Activated B cell treated with CpG ODN at 0.5 μM for 24 hours (primary cell): Measurements from ENCODE around the gene HOXB13. TPM values are rescaled to one million over a fixed set of nuclear protein-coding genes. Genes with fewer than 3 reads are reported as not detected.

Experiments used
- ATAC-seq: fragments of 200-7000 bp; cut with Tn5 transposase; one replicate; pipeline ENCODE4 v1.10.0; 2021; ENCODE audit warnings: low read depth, mild to moderate bottlenecking, moderate library complexity
- CTCF ChIA-PET: fragments of 350-600 bp; sonication (Branson Sonifier 250); formaldehyde crosslinking; loops from one replicate; lab custom pipeline; 2021; ENCODE audit warnings: antibody characterized with exemption; lab: Charles Lee
- POLR2A ChIA-PET: fragments of 350-600 bp; sonication (Branson Sonifier 250); formaldehyde crosslinking; loops from one replicate; lab custom pipeline; 2021; ENCODE audit warnings: antibody characterized with exemption; lab: Charles Lee
- DNase-seq: peaks from one replicate; pipeline ENCODE4 v3.0.0; 2022
- H3K27ac Mint-ChIP-seq: one replicate; pipeline ENCODE4 v1.8.0; 2020; ENCODE audit warnings: mixed read lengths
- H3K27me3 Mint-ChIP-seq: one replicate; pipeline ENCODE4 v1.8.0; 2021; ENCODE audit warnings: mixed read lengths
- H3K36me3 Mint-ChIP-seq: one replicate; pipeline ENCODE4 v1.8.0; 2021; ENCODE audit warnings: low read depth, mixed read lengths
- H3K4me1 Mint-ChIP-seq: one replicate; pipeline ENCODE4 v1.8.0; 2021; ENCODE audit warnings: mixed read lengths
- H3K4me3 Mint-ChIP-seq: one replicate; pipeline ENCODE4 v1.8.0; 2020; ENCODE audit warnings: mild to moderate bottlenecking, mixed read lengths
- H3K9me3 Mint-ChIP-seq: one replicate; pipeline ENCODE4 v1.8.0; 2020; ENCODE audit warnings: mixed read lengths
- CTCF ChIP-seq: fragments of 200-600 bp; IDR thresholded peaks from one replicate; pipeline ENCODE4 v1.8.0; 2022; ENCODE audit warnings: antibody characterized with exemption, mild to moderate bottlenecking
- intact Hi-C: fragments of 100-400 bp; cut with micrococcal nuclease; formaldehyde crosslinking; loops from one replicate; pipeline ENCODE4 v1.15.1; 2024
- total RNA-seq: library from RNA; stranded (reverse); gene quantifications from 2 replicates; pipeline ENCODE4 v1.2.3, GENCODE V29; 2022

HOXB13 gene
- total RNA-seq, 1 donor from 2014 or later = not detected

GRCh38 chr17:48725288-48726064, 3.1 kb downstream of the HOXB13 start:
- Mint-ChIP-seq H3K9me3 (peaks cover 2% of the 10 kb centered on the region), H3K4me1 (peaks cover 37% of the 10 kb centered on the region), H3K27ac (no peak overlapping the region), H3K27me3 (peaks cover 81% of the 10 kb centered on the region), H3K36me3 (peaks cover 1% of the 10 kb centered on the region), H3K4me3 (peak overlapping the region; percentile 28)
- intact Hi-C loops = loop anchor here (2.0 kb wide), 2 partner anchors 21 to 65 kb away; no protein-coding TSS in a partner anchor
- no peak for TF ChIP-seq CTCF
- ChIA-PET POLR2A (no interaction called here), CTCF (interaction anchor here (0.6 to 3.7 kb wide), 6 partner anchors 13 to 154 kb away, joined by 3 to 16 read pairs (median 4); no protein-coding TSS in a partner anchor)
- DNase-seq (no peak), ATAC-seq (no peak)

GRCh38 chr17:48725004-48725287, 3.6 kb downstream of the HOXB13 start:
- intact Hi-C loops = loop anchor here (2.0 kb wide), 2 partner anchors 22 to 66 kb away; no protein-coding TSS in a partner anchor
- ChIA-PET POLR2A (interaction anchor here (0.6 kb wide), 1 partner anchor 354 kb away, joined by 3 read pairs; no protein-coding TSS in a partner anchor), CTCF (interaction anchor here (0.6 to 3.7 kb wide), 7 partner anchors 13 to 154 kb away, joined by 3 to 16 read pairs (median 3); no protein-coding TSS in a partner anchor)
- peaks cover 39% of the 10 kb centered on the region for H3K4me1 Mint-ChIP-seq
- peak overlapping the region; percentile 28 for H3K4me3 Mint-ChIP-seq
- peaks cover 1% of the 10 kb centered on the region for H3K36me3 Mint-ChIP-seq
- DNase-seq (peak; percentile 20), ATAC-seq (no peak)
- peaks cover 81% of the 10 kb centered on the region for H3K27me3 Mint-ChIP-seq
- H3K9me3 Mint-ChIP-seq = peaks cover 5% of the 10 kb centered on the region
- TF ChIP-seq CTCF = no peak
- H3K27ac Mint-ChIP-seq = no peak overlapping the region

GRCh38 chr17:48724251-48725003, 4.1 kb downstream of the HOXB13 start:
- ChIA-PET POLR2A (interaction anchor here (0.5 to 0.6 kb wide), 2 partner anchors 28 to 353 kb away, joined by 3 to 4 read pairs; no protein-coding TSS in a partner anchor), CTCF (interaction anchor here (0.6 to 3.7 kb wide), 13 partner anchors 12 to 308 kb away, joined by 3 to 16 read pairs (median 4); no protein-coding TSS in a partner anchor)
- Mint-ChIP-seq H3K4me3 (peak overlapping the region; percentile 67), H3K9me3 (peaks cover 5% of the 10 kb centered on the region), H3K27ac (peak overlapping the region; percentile 63), H3K27me3 (peaks cover 80% of the 10 kb centered on the region), H3K36me3 (peaks cover 1% of the 10 kb centered on the region), H3K4me1 (peaks cover 37% of the 10 kb centered on the region)
- intact Hi-C loops = loop anchor here (1.0 to 2.0 kb wide), 4 partner anchors 22 to 308 kb away; no protein-coding TSS in a partner anchor
- ATAC-seq (peak; percentile 75), DNase-seq (peak; percentile 57)
- TF ChIP-seq CTCF = no peak

- Mint-ChIP-seq H3K4me1 (peaks cover 39% of the 10 kb centered on the region), H3K9me3 (peaks cover 5% of the 10 kb centered on the region), H3K4me3 (peak overlapping the region; percentile 67), H3K36me3 (peaks cover 1% of the 10 kb centered on the region), H3K27ac (peak overlapping the region; percentile 63), H3K27me3 (peaks cover 80% of the 10 kb centered on the region)
- intact Hi-C loops = loop anchor here (1.0 to 2.0 kb wide), 4 partner anchors 23 to 309 kb away; no protein-coding TSS in a partner anchor
- DNase-seq (peak; percentile 18), ATAC-seq (no peak)
- ChIA-PET POLR2A (interaction anchor here (0.5 to 0.7 kb wide), 2 partner anchors 29 to 184 kb away, joined by 4 to 5 read pairs; no protein-coding TSS in a partner anchor), CTCF (interaction anchor here (0.6 to 3.7 kb wide), 12 partner anchors 11 to 309 kb away, joined by 3 to 16 read pairs (median 4); no protein-coding TSS in a partner anchor)
- TF ChIP-seq CTCF = no peak
Measured at GRCh38 chr17:48723423-48724250, 4.9 kb downstream of the HOXB13 start.
